Germinal center (tissue), 1 donor: ENCODE results near the gene MYOCOS.
A peak's percentile ranks its signal among the peaks of the same experiment; 100 is the strongest.
"Not testable (repeated sequence)": the region's sequence is repeated elsewhere in the genome, so short reads cannot be mapped to it uniquely, and the experiment has no call there.

Experiments used
- DNase-seq: peaks from one replicate; pipeline ENCODE4 v3.0.0; 2012; ENCODE audit warnings: mixed read lengths, low spot score

MYOCOS gene

DNA sequence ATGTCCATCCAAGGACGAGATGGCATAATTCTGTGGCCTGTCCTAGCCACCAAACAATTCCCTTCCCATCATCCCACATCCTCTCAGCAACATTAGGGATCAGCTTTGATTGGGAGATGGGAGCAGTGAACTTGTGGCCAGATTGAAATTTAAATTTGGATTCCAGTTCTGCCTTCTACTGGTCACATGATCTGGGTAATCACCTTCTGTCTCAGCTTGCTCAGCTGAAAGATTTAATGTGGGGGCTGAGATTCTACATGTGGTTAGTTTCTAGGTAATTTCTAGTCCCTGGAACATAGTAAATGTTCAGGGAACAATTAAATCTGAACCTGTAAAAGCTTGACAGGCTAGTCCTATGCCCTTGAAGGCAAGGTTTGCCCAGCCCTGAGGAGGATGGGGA, 3.2 kb downstream of the MYOCOS start:
- no peak for DNase-seq

DNA sequence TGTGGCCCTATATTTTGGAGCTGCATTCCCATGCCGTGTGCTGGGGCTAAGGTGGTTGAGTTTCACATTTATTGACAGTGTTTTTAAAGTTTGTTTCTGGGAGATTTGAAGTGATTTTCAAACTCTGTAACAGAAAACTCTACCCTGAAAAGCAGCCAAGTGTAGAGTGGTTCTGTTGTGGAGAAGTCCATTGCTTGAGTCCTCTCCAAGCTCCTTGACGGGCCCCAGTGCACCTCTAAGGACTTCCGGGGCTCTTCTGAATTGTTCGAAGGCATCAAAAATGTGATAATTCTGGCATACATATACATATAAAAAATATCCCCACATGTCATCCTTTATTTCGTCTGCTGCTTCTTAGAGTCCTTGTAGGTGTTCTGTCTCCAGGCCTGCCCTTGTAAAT, 5.0 kb downstream of the MYOCOS start:
- no peak for DNase-seq

DNA sequence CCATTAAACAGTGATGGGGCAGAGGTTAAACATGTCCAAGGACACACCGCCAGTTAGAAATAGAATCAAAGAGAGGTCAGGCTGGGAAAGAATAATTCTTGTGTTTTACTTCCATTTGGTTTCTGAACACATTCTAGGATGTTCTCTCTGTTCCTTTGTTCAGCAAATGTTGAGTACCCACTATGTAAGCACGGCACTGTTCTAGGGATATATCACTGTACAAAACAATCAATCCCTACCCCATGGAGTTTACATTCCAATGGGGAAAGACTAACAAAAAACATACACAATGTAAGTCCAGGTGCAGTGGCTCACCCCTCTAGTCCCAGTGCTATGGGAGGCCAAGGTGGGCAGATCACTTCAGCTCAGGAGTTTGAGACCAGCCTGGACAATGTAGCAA, 6.2 kb downstream of the MYOCOS start:
- no peak for DNase-seq

DNA sequence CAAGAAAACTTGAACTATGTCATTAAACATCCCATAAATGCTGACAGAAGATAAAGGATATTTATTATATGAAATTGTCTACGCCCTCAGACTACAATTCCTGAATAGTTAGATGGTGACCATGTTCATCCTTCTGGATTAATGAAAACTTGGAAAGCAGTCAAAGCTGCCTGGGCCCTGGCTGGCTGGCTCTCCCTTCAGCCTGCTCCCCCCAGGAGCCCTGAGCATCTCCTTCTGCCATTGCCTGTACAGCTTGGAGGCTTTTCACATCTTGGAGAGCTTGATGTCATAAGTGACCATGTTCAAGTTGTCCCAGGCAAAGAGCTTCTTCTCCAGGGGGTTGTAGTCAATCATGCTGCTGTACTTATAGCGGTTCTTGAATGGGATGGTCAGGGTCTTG, 13.6 kb downstream of the MYOCOS start:
- DNase-seq, result no peak

DNA sequence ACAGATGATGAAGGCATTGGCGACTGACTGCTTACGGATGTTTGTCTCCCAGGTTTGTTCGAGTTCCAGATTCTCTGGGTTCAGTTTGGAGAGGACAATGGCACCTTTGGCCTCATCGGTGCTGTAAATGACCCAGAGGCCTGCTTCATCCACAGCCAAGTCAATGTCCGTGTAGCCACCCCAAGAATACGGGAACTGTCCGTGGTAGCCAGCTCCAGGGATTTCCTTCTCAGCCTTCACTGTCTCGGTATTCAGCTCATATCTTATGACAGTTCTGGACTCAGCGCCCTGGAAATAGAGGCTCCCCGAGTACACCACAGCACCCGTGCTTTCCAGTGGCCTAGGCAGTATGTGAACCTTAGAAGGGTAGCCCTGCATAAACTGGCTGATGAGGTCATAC, 14.1 kb downstream of the MYOCOS start:
- no peak for DNase-seq

DNA sequence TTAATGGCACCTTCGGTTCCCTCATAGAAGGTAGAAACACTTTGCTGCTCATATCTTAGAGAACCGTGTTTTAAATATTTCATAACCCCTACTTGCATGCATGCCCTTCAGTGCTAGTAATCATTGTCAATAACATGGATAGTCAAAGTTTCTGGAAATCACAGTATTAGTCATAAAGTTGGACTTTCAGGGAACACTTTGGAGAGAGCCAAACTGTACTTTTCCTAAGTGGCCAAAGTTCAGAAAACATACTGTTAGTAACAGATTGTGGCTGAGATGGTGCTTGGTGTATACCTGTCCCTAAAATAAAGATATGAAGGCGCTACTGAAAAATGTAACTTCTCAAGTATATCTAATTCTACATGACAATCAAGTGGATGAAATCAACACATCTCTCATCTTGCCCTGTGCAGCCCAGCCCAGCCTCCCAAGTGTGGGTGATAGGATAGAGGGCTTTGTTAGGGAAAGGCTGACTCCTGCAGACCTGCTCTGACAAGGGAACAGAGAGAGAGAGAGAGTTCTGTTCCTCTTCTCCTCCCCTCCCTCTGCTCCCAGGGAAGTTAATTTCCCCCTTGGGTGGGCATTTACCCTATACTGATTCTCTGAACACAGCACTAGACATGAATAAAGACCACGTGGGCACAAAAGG, 16.0 kb downstream of the MYOCOS start:
- DNase-seq, result no peak

DNA sequence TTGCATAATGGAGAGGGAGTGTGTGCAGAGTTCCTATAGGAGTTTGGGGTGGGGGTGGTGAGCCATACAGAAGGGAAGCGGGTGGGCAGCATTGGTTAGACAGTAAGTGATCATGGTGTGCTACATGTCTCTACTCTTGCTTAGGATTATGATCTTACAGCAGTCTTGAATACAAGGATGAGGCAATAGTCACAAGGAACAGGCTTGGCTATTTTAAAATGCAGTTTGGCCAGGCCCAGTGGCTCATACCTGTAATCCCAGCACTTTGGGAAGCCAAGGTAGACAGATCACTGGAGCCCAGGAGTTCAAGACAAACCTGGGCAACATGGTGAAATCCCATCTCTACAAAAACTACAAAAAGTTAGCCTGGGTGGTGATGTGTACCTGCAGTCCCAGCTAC, 18.2 kb downstream of the MYOCOS start:
- no peak for DNase-seq

DNA sequence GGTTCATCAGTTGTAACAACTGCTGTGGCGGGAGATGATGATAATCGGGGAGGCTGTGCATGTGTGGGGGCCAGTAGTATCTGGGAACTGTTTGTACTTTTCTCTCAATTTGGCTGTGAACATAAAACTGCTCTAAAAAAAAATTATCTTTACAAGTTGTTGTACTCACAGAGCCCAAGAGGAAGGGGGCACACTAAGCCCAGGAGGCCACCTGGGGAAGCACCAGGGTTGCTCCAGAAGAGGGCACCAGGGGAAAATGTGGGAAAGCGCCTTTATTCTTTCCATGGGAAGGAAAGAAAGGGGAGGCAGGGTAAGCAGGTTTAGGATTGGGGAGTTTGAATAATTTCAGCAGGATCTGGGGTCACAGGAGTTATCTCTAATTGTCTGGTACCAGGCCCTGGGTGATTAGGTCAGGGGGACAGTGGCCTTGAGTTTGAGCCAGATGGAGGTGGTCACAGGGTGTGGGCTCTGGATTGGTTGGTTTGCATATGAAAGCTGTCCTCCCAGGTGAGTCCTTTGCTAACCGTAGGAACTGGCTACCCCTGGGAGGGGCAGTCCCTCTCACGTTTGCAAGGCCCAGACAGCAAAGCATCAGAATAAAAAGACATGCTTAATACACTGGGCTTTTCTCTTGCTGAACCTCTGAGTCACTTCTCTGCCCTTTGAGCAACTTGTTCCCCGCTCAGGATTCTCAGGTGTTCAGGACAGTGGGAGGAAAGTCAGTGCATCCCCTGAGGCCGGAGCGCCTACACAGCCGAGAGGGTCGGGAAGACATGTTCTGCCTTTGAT, 19.2 kb downstream of the MYOCOS start:
- no peak for DNase-seq

DNA sequence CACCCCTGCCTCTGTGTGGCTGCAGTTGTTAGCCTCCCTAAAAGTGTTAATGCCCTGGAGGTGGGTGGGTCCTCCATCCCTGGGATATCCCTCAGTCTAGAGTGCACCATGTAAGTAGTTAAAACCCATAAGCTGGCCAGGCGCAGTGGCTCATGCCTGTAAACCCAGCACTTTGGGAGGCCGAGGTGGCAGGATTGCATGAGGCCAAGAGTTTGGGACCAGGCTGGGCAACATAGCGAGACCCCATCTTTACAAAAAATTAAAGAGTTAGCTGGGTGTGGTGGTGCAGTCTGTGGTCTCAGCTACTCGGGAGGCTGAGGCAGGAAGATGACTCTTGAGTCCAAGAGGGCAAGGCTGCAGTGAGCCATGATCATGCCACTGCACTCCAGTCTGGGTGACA, 20.2 kb downstream of the MYOCOS start:
- DNase-seq, result no peak

DNA sequence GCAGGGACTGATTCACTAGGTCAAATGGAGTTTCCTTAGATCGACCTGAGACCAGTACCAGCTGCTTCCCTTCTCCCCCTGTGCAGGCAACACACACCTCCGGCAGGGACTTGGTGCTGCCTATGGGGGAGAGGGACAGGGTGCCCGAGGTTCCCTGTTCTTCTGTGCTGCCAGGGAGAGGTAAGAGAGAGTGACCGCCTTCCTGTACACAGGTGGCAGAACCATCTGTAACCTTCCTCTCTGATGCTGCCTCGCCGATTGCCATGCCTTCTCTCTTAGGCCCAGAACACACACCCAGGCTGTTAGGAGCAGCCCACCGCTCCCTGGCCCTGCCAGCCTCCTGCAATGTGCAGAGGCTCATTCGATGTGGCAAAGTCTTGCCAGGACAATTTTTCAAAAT, 21.1 kb downstream of the MYOCOS start:
- DNase-seq, result no peak

DNA sequence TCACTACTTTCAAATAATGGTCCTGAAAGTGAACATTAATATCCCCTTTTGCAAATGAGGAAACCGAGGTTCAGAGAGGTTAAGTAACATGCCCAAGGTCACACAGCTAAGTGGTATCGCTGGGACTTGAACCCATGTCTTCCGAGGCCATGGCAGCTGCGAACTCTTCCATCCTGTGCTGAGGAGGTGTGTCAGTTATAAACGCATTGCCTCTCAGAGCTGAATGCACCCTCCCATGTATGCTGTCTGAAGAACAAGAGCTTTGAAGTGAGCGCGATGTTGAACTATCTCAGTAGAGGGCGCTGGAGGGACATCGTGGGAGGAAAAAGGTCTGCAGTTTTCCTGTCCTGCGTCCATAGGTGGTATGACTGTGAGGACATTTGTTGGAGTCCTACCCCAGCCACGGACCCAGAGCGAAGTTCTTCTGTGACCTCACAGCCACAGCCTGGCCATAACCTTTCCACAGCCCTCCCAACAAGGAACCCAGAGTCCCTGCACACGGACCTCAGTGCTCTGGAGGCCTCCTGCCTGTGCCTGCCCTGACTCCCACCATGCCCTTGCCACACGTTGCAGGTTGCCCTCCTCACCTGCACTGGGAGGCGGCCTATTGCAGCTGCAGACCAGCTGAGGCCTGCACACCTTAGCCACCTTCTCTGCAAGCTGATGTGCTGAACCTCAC, 22.9 kb downstream of the MYOCOS start:
- peak; percentile 48 for DNase-seq

DNA sequence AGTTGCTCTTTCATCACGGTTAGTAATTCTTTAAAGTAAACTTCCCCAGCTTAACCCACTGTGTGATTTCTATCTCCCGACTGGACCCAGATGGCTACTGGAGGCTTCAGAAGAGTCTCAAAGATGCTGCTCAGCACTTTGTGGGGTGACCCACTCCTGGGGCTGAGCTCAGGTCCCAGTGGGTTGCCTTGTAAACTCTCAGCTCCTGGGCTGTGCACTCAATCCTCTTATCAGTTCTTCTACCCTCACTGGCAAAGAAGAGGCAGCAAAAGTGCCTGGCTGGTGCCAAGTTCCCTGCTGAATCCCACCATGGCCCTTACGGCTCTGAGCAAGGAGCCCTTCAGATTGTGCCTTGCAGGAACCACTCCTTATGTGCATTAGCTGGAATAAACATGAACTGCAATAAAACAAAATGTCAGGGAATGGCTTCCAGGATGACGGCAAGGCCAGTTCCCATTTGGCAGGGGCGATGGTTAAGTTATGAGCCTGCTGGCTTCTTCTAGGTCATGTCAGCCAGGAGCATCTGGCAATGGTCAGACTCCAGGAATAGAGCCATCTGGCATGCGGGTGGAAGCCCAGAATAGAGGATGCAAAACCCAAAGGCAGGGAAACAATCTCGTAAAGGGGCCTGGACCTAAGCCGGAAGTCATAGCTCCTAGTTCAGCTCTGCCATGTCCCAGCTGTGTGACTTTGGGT, 23.7 kb downstream of the MYOCOS start:
- no peak for DNase-seq

DNA sequence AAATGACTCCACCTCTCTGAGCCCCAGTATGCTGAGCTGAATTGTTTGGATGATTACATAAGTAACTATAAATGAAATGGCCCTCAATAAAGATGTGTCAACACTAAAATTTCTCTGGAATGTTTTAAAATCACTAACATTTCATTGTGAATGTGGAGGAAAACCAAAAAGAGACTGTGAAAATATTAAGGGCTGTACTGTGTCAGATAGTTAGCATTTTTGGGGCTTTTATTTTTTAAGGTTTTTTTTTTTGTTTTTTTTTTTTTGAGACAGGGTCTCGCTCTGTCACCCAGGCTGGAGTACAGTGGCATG, 24.2 kb downstream of the MYOCOS start:
- no peak for DNase-seq

DNA sequence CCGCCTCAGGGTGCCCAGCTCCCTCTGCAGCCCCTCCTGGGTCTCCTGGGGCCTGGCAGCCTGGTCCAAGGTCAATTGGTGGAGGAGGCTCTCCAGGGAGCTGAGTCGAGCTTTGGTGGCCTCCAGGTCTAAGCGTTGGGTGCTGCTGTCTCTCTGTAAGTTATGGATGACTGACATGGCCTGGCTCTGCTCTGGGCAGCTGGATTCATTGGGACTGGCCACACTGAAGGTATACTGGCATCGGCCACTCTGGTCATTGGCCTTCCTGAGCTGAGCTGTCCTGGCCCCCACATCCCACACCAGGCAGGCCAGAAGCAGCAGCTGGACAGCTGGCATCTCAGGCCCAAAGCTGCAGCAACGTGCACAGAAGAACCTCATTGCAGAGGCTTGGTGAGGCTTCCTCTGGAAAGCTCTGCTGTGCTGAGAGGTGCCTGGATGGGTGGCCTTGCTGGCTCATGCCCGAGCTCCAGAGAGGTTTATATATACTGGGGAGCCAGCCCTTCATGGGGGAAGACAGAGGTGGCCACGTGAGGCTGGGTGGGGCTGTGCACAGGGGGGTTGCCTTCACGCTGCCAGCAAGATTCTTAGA, 30.3 kb downstream of the MYOCOS start, which contains the start of gene MYOC:
Gene MYOC (minus strand): TSS at position 455 of the 589 bp plus-strand sequence. CDS start 77 bp downstream, at position 378.
- no peak for DNase-seq

DNA sequence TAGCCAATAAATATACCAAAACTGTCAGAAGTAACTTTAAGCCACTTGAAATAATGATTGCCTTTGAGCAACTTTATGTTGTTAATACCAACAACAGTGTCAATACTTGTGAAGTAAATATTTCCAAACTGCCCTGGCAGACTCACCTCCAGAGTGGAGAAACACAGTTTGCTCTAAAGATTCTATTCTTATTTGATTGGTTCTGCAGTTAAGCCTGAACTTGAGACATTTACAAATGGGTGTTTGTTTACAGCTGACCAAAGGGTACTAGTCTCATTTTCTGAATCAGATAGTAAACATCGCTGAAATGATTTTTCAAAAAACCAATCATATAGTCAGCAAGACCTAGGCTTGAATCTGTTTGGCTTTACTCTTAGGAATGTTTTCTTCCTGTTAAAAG, 31.8 kb downstream of the MYOCOS start:
- DNase-seq, result no peak

DNA sequence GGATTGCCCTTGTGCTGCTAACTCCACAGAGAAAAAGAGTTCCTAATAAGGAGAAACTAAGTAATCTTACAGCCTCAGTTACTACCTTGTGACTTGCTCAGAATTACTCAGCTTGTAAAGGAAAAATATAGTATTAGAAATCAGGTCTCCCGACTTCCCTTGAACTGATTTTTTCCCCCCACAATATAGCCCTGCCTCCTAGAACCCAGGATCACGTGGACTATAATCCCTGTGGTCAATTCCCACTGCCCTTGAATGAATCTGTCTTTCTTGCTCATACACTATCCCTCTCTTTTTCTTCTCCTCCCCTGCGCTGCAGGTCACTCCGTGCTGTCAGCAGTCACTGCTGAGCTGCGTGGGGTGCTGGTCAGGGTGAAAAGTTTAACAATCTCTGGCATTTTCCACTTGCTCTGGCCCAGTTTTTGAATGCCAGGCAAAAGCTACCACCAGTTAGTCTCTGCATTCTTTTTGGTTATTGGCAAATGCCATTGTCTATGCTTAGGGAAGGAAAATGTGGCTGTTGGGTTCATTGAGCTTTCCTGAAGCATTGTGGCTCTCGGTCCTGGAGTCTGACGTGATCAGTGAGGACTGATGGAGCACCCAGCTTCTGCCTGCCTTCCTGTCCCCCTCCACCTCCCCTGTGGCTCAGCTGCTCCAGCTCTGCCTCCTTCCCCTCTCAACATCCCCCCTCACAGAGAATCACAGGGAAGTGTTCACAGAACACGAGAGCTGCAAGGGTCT, 32.3 kb downstream of the MYOCOS start:
- DNase-seq, result no peak

DNA sequence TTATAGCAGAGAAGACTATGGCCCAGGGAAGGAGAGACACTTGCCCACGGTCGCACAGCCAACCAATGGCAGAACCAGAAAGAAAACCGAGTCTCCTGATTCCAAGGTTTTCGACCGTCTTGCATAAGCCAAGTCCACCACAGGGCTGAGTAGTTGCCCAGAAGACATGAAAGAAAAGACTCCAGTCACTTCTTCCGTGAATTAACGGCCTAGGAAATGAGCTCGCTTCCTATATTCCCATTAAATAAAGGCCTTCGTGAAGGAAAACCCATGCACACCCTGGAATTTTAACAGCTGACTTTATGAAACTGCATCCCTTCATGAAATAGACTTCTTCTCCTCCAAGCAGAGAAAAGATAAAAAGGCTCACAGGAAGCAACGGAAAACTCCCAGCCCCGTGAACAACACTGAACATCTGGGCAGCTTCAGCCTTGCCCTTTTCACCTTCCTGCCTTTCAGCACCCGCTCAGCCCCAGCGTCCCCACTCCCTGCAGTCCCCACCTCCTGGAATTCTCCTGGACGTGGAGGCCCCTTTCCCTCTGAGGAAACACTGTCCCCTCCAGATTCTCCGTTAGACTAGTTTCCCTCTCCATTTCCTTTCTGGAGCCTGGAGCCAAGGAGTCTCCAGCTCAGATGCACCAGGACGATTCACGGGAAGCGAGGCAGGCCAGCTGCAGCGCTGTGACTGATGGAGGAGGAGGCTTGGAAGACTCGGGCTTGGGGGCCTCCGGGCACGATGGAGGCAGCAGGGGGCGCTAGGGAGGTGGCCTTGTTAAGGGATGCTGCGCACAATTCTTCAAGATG, 33.1 kb downstream of the MYOCOS start:
- peak; percentile 48 for DNase-seq

DNA sequence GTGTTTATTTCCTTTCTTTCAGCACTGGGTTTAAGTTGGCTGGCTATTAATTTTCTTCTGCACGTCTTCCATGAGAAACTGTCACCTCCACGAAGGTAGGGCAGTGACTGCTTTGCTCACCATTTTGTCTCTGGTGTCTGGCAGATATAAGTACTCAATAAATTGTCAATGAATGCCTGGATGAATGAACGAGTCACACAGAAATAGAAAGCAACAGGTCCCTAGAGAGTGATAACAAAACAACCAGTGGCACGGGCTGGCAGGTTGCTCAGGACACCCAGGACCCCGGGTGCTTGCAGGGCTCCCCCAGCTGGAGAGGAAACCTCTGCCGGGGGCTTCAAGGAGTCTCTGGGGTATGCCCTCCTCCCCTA, 33.7 kb downstream of the MYOCOS start:
- DNase-seq, result no peak

DNA sequence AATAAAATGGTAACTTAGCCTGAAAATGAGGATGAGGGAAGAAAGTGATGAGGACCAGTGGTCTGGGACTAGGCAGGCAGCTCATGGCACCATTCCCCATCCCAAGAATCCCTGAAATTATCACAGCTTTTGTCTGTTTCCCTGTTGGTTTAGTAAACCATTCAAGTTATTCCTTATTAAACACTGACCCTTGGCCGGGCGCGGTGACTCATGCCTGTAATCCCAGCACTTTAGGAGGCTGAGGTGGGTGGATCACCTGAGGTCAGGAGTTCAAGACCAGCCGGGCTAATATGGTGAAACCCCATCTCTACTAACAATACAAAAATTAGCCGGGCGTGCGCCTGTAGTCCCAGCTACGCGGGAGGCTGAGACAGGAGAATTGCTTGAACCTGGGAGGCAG, 34.2 kb downstream of the MYOCOS start:
- DNase-seq, result not testable (repeated sequence)

DNA sequence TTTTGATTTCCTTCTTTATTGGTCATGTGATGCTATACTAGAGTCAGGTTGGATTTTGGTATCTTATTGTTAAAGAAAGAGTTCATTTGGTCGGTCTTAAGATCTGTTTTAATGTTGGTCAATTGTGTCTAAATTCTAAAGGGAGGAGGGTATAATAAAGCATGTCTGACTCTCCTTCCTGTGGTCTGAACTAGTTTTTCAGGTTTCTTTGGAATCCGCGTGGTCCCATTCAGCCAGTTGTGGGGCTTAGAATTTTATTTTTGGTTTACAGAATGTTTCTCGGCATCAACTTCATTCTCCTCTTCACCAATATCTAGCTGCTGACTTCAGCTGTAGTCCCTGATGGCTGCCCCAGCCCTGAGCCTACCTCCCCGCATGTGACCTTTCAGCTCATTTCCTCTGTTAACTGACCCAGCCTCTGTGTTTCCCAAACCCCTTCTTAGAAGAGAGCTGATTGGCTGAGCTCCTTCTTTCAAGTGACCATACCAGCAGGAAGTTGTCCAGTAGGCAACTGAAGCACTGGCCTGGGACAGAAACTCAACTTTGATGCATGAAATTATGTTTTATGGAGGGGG, 39.1 kb downstream of the MYOCOS start:
- DNase-seq, result no peak
